Astrocyte of the spinal cord (primary cell): ENCODE data around the gene LCN9.

Experiments
- DNase-seq: peaks from one replicate; pipeline ENCODE4 v3.0.0; 2011; ENCODE audit warnings: low read depth, low spot score
- H3K4me3 ChIP-seq: 2 replicates; pipeline ENCODE4 v1.5.1; 2011; ENCODE audit warnings: low read depth, mild to moderate bottlenecking, low read length, moderate library complexity
- CTCF ChIP-seq: IDR thresholded peaks from 2 replicates; pipeline ENCODE4 v1.5.1; 2012; ENCODE audit warnings: low read depth, mild to moderate bottlenecking, low read length, inconsistent platforms
- in situ Hi-C: cut with HindIII; loops from 2 replicates; pipeline ENCODE4 v1.10.0; 2017; ENCODE audit warnings: low sequenced_read_pairs

Gene LCN9

GRCh38 chr9:135696446-135696845, 33.3 kb downstream of the LCN9 start:
- H3K4me3 ChIP-seq: no peak overlapping the region
- in situ Hi-C loops: no loop called here
- TF ChIP-seq CTCF: no peak
- no peak for DNase-seq

- no peak overlapping the region for H3K4me3 ChIP-seq
- in situ Hi-C loops: no loop called here
- DNase-seq: no peak
- TF ChIP-seq CTCF: no peak
Observed at GRCh38 chr9:135697226-135697625, 34.1 kb downstream of the LCN9 start.

GRCh38 chr9:135698236-135698635, 35.1 kb downstream of the LCN9 start:
- H3K4me3 ChIP-seq: no peak overlapping the region
- TF ChIP-seq CTCF: no peak
- in situ Hi-C loops: no loop called here

GRCh38 chr9:135698767-135699166, 35.7 kb downstream of the LCN9 start:
- in situ Hi-C loops: no loop called here
- no peak for TF ChIP-seq CTCF
- no peak for DNase-seq

More at GRCh38 chr9:135698236-135698635, 35.1 kb downstream of the LCN9 start:
- no peak for DNase-seq

GRCh38 chr9:135699440-135699839, 36.3 kb downstream of the LCN9 start, which contains the start of gene SOHLH1:
SOHLH1 (minus strand) TSS chr9:135699481; CDS start chr9:135699467, 14 bp downstream.
- no peak for TF ChIP-seq CTCF
- DNase-seq: no peak
- H3K4me3 ChIP-seq: no peak within 1 kb of the TSS
- in situ Hi-C loops: no loop called here

More at GRCh38 chr9:135698767-135699166, 35.7 kb downstream of the LCN9 start:
- no peak overlapping the region for H3K4me3 ChIP-seq

- DNase-seq: no peak
- in situ Hi-C loops: no loop called here
- no peak for TF ChIP-seq CTCF
- no peak overlapping the region for H3K4me3 ChIP-seq
Observed at GRCh38 chr9:135700525-135700924, 37.4 kb downstream of the LCN9 start.
